Prostate gland (tissue), 2 donors: ENCODE measurements around the gene MAPK6. TPM values are rescaled to one million over a fixed set of nuclear protein-coding genes. Genes with fewer than 3 reads are reported as not detected.
"Not testable (repeated sequence)": the region's sequence is repeated elsewhere in the genome, so short reads cannot be mapped to it uniquely, and the experiment has no call there.

Experiments used
- DNase-seq: peaks from one replicate; pipeline ENCODE4 v3.0.0-alpha.2; 2019; ENCODE audit warnings: low spot score
- H3K27ac ChIP-seq, 2 donors: fragments of 200-600 bp; sonication (generic); 2 replicates each; pipeline ENCODE4 v1.5.1; 2017 to 2019
- H3K27me3 ChIP-seq: fragments of 200-600 bp; sonication (generic); replicated peaks from 2 replicates; pipeline ENCODE4 v1.5.1; 2019; ENCODE audit not compliant: insufficient read depth
- H3K36me3 ChIP-seq, 2 donors: fragments of 200-600 bp; sonication (generic); 1 replicate in 1 of 2; 2 replicates in 1 of 2; pipeline versions ENCODE4 v1.5.1 to v1.8.1; 2017 to 2019
- H3K4me1 ChIP-seq: fragments of 200-600 bp; sonication (generic); replicated peaks from 2 replicates; pipeline ENCODE4 v1.5.1; 2019
- H3K4me3 ChIP-seq, 2 donors: fragments of 200-600 bp; sonication (generic); 2 replicates each; pipeline ENCODE4 v1.5.1; 2017 to 2019
- H3K9me3 ChIP-seq: fragments of 200-600 bp; sonication (generic); 2 replicates; pipeline ENCODE4 v1.5.1; 2017
- CTCF ChIP-seq, 4 experiments: fragments of 200-600 bp in 2 of 4; fragments of 450-650 bp in 2 of 4; sonication (generic) in 2 of 4; IDR thresholded peaks; 1 replicate in 3 of 4; 2 replicates in 1 of 4; pipeline ENCODE4 v1.5.1; 2016 to 2019; ENCODE audit warnings: antibody characterized with exemption in 4 of 4, mild to moderate bottlenecking in 2 of 4, moderate library complexity in 2 of 4
- POLR2A ChIP-seq: fragments of 450-650 bp; IDR thresholded peaks from one replicate; pipeline ENCODE4 v1.6.1; 2016; ENCODE audit warnings: antibody characterized with exemption, mild to moderate bottlenecking
- POLR2AphosphoS5 ChIP-seq: sonication (generic); formaldehyde crosslinking; IDR thresholded peaks from one replicate; pipeline ENCODE4 v1.6.1; 2017; ENCODE audit warnings: antibody characterized with exemption
- WGBS: methylation state at CpG from one replicate; pipeline ENCODE4 v1.1.5; 2018; 5-methylcytosine and 5-hydroxymethylcytosine counted together
- intact Hi-C: fragments of 100-400 bp; cut with DNase I; formaldehyde crosslinking; loops from one replicate; pipeline ENCODE4 v1.14.2; 2022
- total RNA-seq, 2 donors: library from RNA; depleted of rRNA; stranded (reverse); fragments of >200 nt; gene quantifications; one replicate each; pipeline ENCODE4 v1.1.0, GENCODE V29; 2016

MAPK6 gene
- total RNA-seq, 2 donors from 2014 or later = 22.1 to 23.8 TPM

- intact Hi-C loops = loop anchor here (5.0 kb wide), 1 partner anchor 95 kb away; no protein-coding TSS in a partner anchor
- Histone ChIP-seq H3K36me3 (no peaks in the 10 kb centered on the region), H3K27me3 (no peaks in the 10 kb centered on the region), H3K9me3 (no peaks in the 10 kb centered on the region), H3K4me3 (no peak overlapping the region), H3K4me1 (no peaks in the 10 kb centered on the region), H3K27ac (no peak overlapping the region)
- no peak for DNase-seq
- TF ChIP-seq POLR2AphosphoS5 = no peak
- TF ChIP-seq CTCF (IDR thresholded peaks at IDR 0.05) = no peak
- no peak for TF ChIP-seq POLR2A
Measured at GRCh38 chr15:51982770-51983103, 36.3 kb upstream of the MAPK6 start.

GRCh38 chr15:51991141-51991540 lies 27.9 kb upstream of the MAPK6 start:
- intact Hi-C loops = no loop called here
- no peaks in the 10 kb centered on the region for H3K36me3 ChIP-seq
- DNase-seq = no peak
- H3K9me3 ChIP-seq = no peaks in the 10 kb centered on the region
- WGBS = 27% methylated on average over 4 of the region's 4 CpGs
- no peak overlapping the region for H3K27ac ChIP-seq
- H3K4me1 ChIP-seq = no peaks in the 10 kb centered on the region
- peak; percentile 4 for TF ChIP-seq POLR2AphosphoS5
- no peak for TF ChIP-seq CTCF (IDR thresholded peaks at IDR 0.05)
- H3K27me3 ChIP-seq = no peaks in the 10 kb centered on the region
- H3K4me3 ChIP-seq = no peak overlapping the region

GRCh38 chr15:51992953-51993352 lies 26.1 kb upstream of the MAPK6 start:
- no peak for TF ChIP-seq POLR2AphosphoS5
- WGBS = 93% methylated on average over 1 of the region's 1 CpG
- no peak overlapping the region for H3K4me3 ChIP-seq

GRCh38 chr15:52002351-52002750 lies 16.7 kb upstream of the MAPK6 start:
- no peaks in the 10 kb centered on the region for H3K9me3 ChIP-seq
- no peaks in the 10 kb centered on the region for H3K27me3 ChIP-seq
- no peak overlapping the region for H3K4me3 ChIP-seq
- H3K4me1 ChIP-seq = no peaks in the 10 kb centered on the region
- H3K27ac ChIP-seq = no peak overlapping the region
- TF ChIP-seq POLR2AphosphoS5 (no peak), CTCF (IDR thresholded peaks at IDR 0.05) (no peak), POLR2A (no peak)
- no peak for DNase-seq
- no peaks in the 10 kb centered on the region for H3K36me3 ChIP-seq
- WGBS = 60% methylated on average over 2 of the region's 2 CpGs
- intact Hi-C loops = no loop called here

More at GRCh38 chr15:51992953-51993352, 26.1 kb upstream of the MAPK6 start:
- H3K9me3 ChIP-seq = no peaks in the 10 kb centered on the region
- H3K36me3 ChIP-seq = no peaks in the 10 kb centered on the region
- no peaks in the 10 kb centered on the region for H3K4me1 ChIP-seq
- DNase-seq = no peak
- no peaks in the 10 kb centered on the region for H3K27me3 ChIP-seq
- intact Hi-C loops = no loop called here
- no peak overlapping the region for H3K27ac ChIP-seq

- 89% methylated on average over 7 of the region's 7 CpGs for WGBS
- H3K27ac ChIP-seq = not testable (repeated sequence)
Measured at GRCh38 chr15:52003089-52003488, 15.9 kb upstream of the MAPK6 start.

GRCh38 chr15:52003710-52004109 lies 15.3 kb upstream of the MAPK6 start:
- Histone ChIP-seq H3K4me3 (no peak overlapping the region), H3K4me1 (no peaks in the 10 kb centered on the region), H3K27me3 (no peaks in the 10 kb centered on the region), H3K36me3 (no peaks in the 10 kb centered on the region), H3K27ac (no peak overlapping the region), H3K9me3 (no peaks in the 10 kb centered on the region)
- DNase-seq = no peak
- intact Hi-C loops = no loop called here
- WGBS = 92% methylated on average over 1 of the region's 1 CpG
- TF ChIP-seq POLR2A (no peak), POLR2AphosphoS5 (no peak), CTCF (IDR thresholded peaks at IDR 0.05) (no peak)

More at GRCh38 chr15:52003089-52003488, 15.9 kb upstream of the MAPK6 start:
- H3K4me1 ChIP-seq, H3K36me3 ChIP-seq, DNase-seq, H3K4me3 ChIP-seq, H3K27me3 ChIP-seq, intact Hi-C loops, H3K9me3 ChIP-seq: not testable (repeated sequence)
